Upper lobe of right lung (tissue), 1 donor: Measurements from ENCODE around the gene UROC1. TPM values are rescaled to one million over a fixed set of nuclear protein-coding genes. Genes with fewer than 3 reads are reported as not detected.

ENCODE experiments used
- ATAC-seq: fragments of 200-7000 bp; cut with Tn5 transposase; one replicate; pipeline ENCODE4 v1.9.1; 2020; ENCODE audit warnings: mild to moderate bottlenecking, moderate library complexity
- DNase-seq: peaks from one replicate; pipeline ENCODE4 v3.0.0-alpha.2; 2020
- H3K27ac ChIP-seq: fragments of 200-600 bp; one replicate; pipeline ENCODE4 v1.8.0; 2022
- H3K27me3 ChIP-seq: fragments of 200-600 bp; one replicate; pipeline ENCODE4 v1.8.0; 2022; ENCODE audit warnings: mild to moderate bottlenecking
- H3K36me3 ChIP-seq: fragments of 200-600 bp; one replicate; pipeline ENCODE4 v1.8.0; 2022
- H3K4me1 ChIP-seq: fragments of 200-600 bp; one replicate; pipeline ENCODE4 v1.8.0; 2022
- H3K4me3 ChIP-seq: fragments of 200-600 bp; one replicate; pipeline ENCODE4 v1.8.0; 2022; ENCODE audit warnings: mild to moderate bottlenecking
- H3K9me3 ChIP-seq: fragments of 200-600 bp; one replicate; pipeline ENCODE4 v1.8.0; 2022
- CTCF ChIP-seq: fragments of 200-600 bp; IDR thresholded peaks from one replicate; pipeline ENCODE4 v1.8.0; 2022; ENCODE audit warnings: antibody characterized with exemption
- intact Hi-C: fragments of 100-400 bp; cut with DNase I; formaldehyde crosslinking; loops from one replicate; pipeline ENCODE4 v1.11.0; 2022
- total RNA-seq: library from RNA; stranded (reverse); fragmentation: NEBNext Ultra II Directional; extraction: Animal tissue kit (Norgen Biotek cat#: 25700); gene quantifications from one replicate; pipeline ENCODE4 v1.2.1, GENCODE V29; 2021
- donor health status: DM: no; HTN: yes; CAD: no; lungs with severe emphysema.

Gene UROC1
- total RNA-seq, 1 donor from 2014 or later, result not detected

DNA sequence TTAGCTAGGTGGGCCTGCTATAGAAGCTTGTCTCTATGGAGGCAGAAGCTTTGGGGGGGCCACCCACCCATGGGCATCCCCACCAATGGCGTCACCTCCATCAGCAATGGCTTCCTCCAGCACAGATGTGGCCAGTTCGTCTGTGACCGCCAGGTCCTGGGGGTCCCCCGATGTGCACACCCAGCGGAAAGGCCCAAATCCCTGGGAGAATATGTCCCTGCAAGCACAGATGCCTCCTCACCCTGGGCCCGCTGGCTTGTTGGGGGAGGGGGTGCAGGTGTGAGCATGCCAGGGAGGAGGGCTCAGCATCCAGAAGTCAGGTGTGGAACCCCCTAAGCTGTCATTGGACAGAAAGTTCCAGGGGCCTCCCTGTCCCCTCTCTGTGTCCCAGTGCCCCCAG is 19.6 kb downstream of the UROC1 start:
- Histone ChIP-seq H3K27me3 (no peaks in the 10 kb centered on the region), H3K4me3 (no peak overlapping the region), H3K27ac (no peak overlapping the region), H3K4me1 (no peaks in the 10 kb centered on the region), H3K36me3 (no peaks in the 10 kb centered on the region), H3K9me3 (no peaks in the 10 kb centered on the region)
- DNase-seq, result no peak
- intact Hi-C loops, result no loop called here
- TF ChIP-seq CTCF, result no peak
- no peak for ATAC-seq

DNA sequence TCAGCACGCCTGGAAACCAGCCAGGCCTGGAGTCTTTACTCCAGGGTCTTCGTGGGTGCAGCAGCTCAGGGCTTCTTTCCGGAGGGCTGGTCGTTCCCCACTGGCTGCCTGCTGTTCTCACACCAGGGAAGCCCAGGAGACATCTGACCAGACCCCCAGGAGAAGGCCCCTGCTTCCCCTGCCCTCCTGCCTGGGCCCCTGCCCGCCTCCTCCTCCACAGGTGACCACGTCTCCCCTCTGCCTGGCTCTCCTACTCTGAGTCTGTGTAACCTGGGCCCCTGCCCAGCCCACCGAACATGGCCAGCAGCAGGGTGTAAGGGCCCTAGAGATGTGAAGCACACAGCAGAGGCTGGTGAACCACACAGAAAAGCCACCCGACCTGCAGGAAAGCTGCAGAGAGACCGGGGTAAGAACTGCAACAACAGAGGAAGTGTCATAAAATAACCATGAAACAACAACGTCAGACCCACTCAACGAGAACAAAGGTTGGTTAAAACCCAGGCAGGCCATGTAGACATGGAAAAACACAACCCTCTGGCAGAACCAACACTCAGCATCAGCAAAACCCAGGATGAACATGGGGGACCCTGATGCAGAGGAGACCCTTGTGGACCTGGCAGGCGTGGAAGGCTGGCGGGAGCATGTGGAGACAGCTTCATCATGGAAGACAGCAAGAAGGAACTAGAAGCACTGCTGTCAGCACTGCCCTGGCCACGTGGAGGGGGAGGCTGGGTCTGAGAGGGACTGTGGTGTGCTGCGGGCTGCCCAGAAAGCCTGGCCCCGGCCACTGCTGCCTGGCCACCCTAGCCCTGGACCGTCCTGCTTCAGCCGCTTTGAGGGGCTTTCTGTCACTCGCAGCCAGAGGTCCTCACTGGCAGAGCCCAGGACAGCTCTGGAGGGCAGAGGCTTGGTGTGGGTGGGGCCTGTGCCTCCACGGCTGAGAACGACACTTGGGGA is 20.4 kb downstream of the UROC1 start:
- Histone ChIP-seq H3K27me3 (no peaks in the 10 kb centered on the region), H3K9me3 (no peaks in the 10 kb centered on the region), H3K4me3 (no peak overlapping the region), H3K36me3 (no peaks in the 10 kb centered on the region), H3K4me1 (no peaks in the 10 kb centered on the region), H3K27ac (no peak overlapping the region)
- ATAC-seq (no peak), DNase-seq (no peak)
- no peak for TF ChIP-seq CTCF
- intact Hi-C loops, result no loop called here

DNA sequence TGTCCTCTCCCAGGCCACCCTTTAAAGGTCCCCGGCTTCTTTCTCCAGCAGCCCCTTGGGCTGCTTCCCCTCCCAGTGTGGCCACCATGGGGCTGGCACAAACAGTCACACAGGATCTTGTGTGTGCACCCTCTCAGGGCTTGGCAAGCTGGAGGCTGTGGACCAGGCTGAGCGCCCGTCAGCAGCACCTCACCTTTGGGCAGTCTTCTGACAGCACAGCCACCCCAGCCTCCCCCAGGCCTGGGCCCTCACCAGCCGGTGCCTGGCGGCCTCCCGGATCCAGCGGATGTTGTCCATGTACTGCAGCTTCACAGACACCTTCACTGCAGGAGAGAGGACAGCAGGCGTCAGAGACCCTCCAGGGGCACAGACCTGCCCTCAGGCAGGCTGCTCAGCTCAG is 21.8 kb downstream of the UROC1 start:
- H3K36me3 ChIP-seq, result no peaks in the 10 kb centered on the region
- intact Hi-C loops, result no loop called here
- no peaks in the 10 kb centered on the region for H3K27me3 ChIP-seq
- H3K4me3 ChIP-seq, result no peak overlapping the region
- DNase-seq (no peak), ATAC-seq (no peak)
- TF ChIP-seq CTCF, result no peak
- H3K27ac ChIP-seq, result no peak overlapping the region
- H3K4me1 ChIP-seq, result no peaks in the 10 kb centered on the region
- no peaks in the 10 kb centered on the region for H3K9me3 ChIP-seq

DNA sequence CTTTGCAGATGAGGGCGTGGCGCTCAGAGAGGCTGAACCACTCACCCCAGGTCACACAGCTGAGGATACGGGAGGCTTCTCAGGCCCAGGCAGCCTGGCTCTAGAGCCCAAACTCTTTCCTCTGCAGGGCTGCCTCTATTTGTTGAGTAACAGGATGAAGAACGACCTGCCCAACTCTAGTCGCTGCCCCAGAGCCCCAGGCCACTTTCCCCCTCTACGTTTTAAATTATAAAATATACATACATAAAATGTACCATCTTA is 22.7 kb downstream of the UROC1 start:
- intact Hi-C loops, result no loop called here

GRCh38 chr3:126494204-126494969 is 23.2 kb downstream of the UROC1 start:
- H3K4me3 ChIP-seq, result no peak overlapping the region
- DNase-seq (no peak), ATAC-seq (no peak)
- no peaks in the 10 kb centered on the region for H3K9me3 ChIP-seq
- intact Hi-C loops, result no loop called here
- H3K27ac ChIP-seq, result no peak overlapping the region
- H3K4me1 ChIP-seq, result no peaks in the 10 kb centered on the region
- TF ChIP-seq CTCF, result no peak
- H3K27me3 ChIP-seq, result no peaks in the 10 kb centered on the region
- H3K36me3 ChIP-seq, result no peaks in the 10 kb centered on the region

More for the DNA sequence above, 22.7 kb downstream of the UROC1 start:
- Histone ChIP-seq H3K4me1 (no peaks in the 10 kb centered on the region), H3K36me3 (no peaks in the 10 kb centered on the region), H3K27ac (no peak overlapping the region), H3K9me3 (no peaks in the 10 kb centered on the region), H3K4me3 (no peak overlapping the region), H3K27me3 (no peaks in the 10 kb centered on the region)
- ATAC-seq (no peak), DNase-seq (no peak)
- TF ChIP-seq CTCF, result no peak
